ENCODE measurements around the gene CTBP1. TPM values are rescaled to one million over a fixed set of nuclear protein-coding genes. Genes with fewer than 3 reads are reported as not detected.

Gene CTBP1
- total RNA-seq, 1 experiment from 2014 or later = 136 TPM

- Histone ChIP-seq H2BK5ac (ENCODE audit: insufficient read length, low read length) (no peak overlapping the region), H2BK120ac (ENCODE audit: low read depth, low read length, poor library complexity, severe bottlenecking) (no peak overlapping the region), H3K4ac (ENCODE audit: low read depth, low read length) (no peak overlapping the region), H3K9ac (ENCODE audit: extremely low read depth, insufficient read length, low read length) (no peak overlapping the region), H3K79me1 (ENCODE audit: insufficient read depth, low read depth, low read length, poor library complexity, severe bottlenecking) (no peaks in the 10 kb centered on the region), H4K8ac (replicated peaks; ENCODE audit: insufficient read length, low read depth, low read length) (no peak overlapping the region), H4K20me1 (ENCODE audit: control insufficient read depth, insufficient read depth, insufficient read length) (no peaks in the 10 kb centered on the region), H3K79me2 (ENCODE audit: insufficient read depth, low read length) (no peaks in the 10 kb centered on the region), H3K4me1 (ENCODE audit: insufficient read depth, low read length) (no peaks in the 10 kb centered on the region), H4K91ac (ENCODE audit: insufficient read length, low read depth, low read length) (no peak overlapping the region), H3K18ac (ENCODE audit: insufficient read length, low read depth, low read length) (no peak overlapping the region), H3K23ac (ENCODE audit: insufficient read length, low read depth, low read length) (no peak overlapping the region), H3K14ac (ENCODE audit: insufficient read depth, low read length) (no peak overlapping the region), H2BK12ac (ENCODE audit: insufficient read length, low read depth, low read length) (no peak overlapping the region), H2AFZ (ENCODE audit: low read length) (no peak overlapping the region), H3K27ac (ENCODE audit: insufficient read length, low read depth, low read length) (no peak overlapping the region), H2AK5ac (ENCODE audit: insufficient read length, low read length) (no peak overlapping the region), H2BK20ac (ENCODE audit: low read depth, low read length, poor library complexity, severe bottlenecking) (no peak overlapping the region), H3T11ph (ENCODE audit: low read length) (no peak overlapping the region), H3K27me3 (ENCODE audit: insufficient read depth, low read length) (peaks cover 48% of the 10 kb centered on the region; the same call in 1 of the 2 replicates), H3K56ac (ENCODE audit: insufficient read length, low read depth, low read length) (no peak overlapping the region), H4K5ac (ENCODE audit: insufficient read length, low read depth, low read length) (no peak overlapping the region), H3K23me2 (ENCODE audit: insufficient read length, low read depth, low read length, poor library complexity, severe bottlenecking) (peaks cover 11% of the 10 kb centered on the region), H3K4me2 (ENCODE audit: insufficient read depth, insufficient read length, low read length) (peak overlapping the region; percentile 30), H2BK15ac (ENCODE audit: low read depth, low read length) (no peak overlapping the region), H3K9me3 (ENCODE audit: control insufficient read depth, low read depth, low read length) (no peaks in the 10 kb centered on the region)
- Mint-ChIP-seq H3K4me3 (peak overlapping the region; percentile 8 to 74), H3K36me3 (ENCODE audit: insufficient read depth in 1 of 3, low read depth in 3 of 3) (no peaks in the 10 kb centered on the region), H3K4me1 (peaks cover 4 to 10% of the 10 kb centered on the region in 2 experiments; a peak in 3 of 4 replicates), H3K9me3 (no peaks in the 10 kb centered on the region; a peak in 1 of 5 replicates), H3K27ac (no peak overlapping the region), H3K27me3 (ENCODE audit: low read depth) (peaks cover 90% of the 10 kb centered on the region)
- TF ChIP-seq CTCF (conservative IDR thresholded peaks at IDR 0.05) = peak; percentile 24; the same call in 2 of the 3 replicates
- peak; percentile 59 for DNase-seq
- no CpG with 5 or more reads among the region's 88 CpGs for WGBS (ENCODE audit: extremely low coverage, insufficient read length, low lambda C conversion rate)
Measured at GRCh38 chr4:1171311-1172227, 77.4 kb downstream of the CTBP1 start.

Measured in H9 (cell line).